Motor neuron (in vitro differentiated cells): ENCODE results near the gene PHC2. TPM values are rescaled to one million over a fixed set of nuclear protein-coding genes. Genes with fewer than 3 reads are reported as not detected.

Experiments used
- ATAC-seq, 8 experiments: fragments of 200-7000 bp; cut with Tn5 transposase; replicated peaks in 6 of 8; 2 replicates each; pipeline ENCODE4 v1.8.0; 2021; ENCODE audit warnings: mild to moderate bottlenecking in 8 of 8, moderate library complexity in 8 of 8
- H3K27ac ChIP-seq, 2 donors: fragments of 250-450 bp; sonication (Bioruptor Pico); 2 replicates each; pipeline ENCODE4 v1.9.0; 2021; ENCODE audit warnings: antibody characterized with exemption in 2 of 2, mild to moderate bottlenecking in 2 of 2, moderate library complexity in 1 of 2
- H3K4me1 ChIP-seq, 2 donors: fragments of 250-450 bp; sonication (Bioruptor Pico); replicated peaks in 1 of 2; 2 replicates each; pipeline ENCODE4 v1.6.1; 2021; ENCODE audit warnings: antibody characterized with exemption in 2 of 2, mild to moderate bottlenecking in 2 of 2, moderate library complexity in 1 of 2
- H3K4me3 ChIP-seq, 5 donors: fragments of 250-450 bp; sonication (Bioruptor Pico); 2 replicates each; pipeline ENCODE4 v1.9.0; 2021; ENCODE audit warnings: antibody characterized with exemption in 5 of 5, mild to moderate bottlenecking in 5 of 5, moderate library complexity in 4 of 5
- WGBS, 10 experiments: fragments of 450-650 bp; shearing (Covaris generic); methylation state at CpG; one replicate each; pipeline ENCODE4 v1.0.0; 2022; 5-methylcytosine and 5-hydroxymethylcytosine counted together
- in situ Hi-C, 9 experiments: fragments of 400-800 bp; cut with MboI; loops; one replicate each; pipeline ENCODE4 v1.15.0; 2021; ENCODE audit warnings: low sequenced_read_pairs in 9 of 9, low pct_unique_long_range_greater_than_20kb in 2 of 9; ENCODE audit not compliant: unreplicated experiment in 9 of 9
- total RNA-seq, 8 experiments: library from RNA; unstranded; fragments of 300-600 nt; gene quantifications; 2 replicates each; pipeline versions ENCODE4 v1.2.3 to v1.2.4, GENCODE V29; 2022

The PHC2 gene
- total RNA-seq, 8 experiments from 2014 or later = 42.0 to 256 (median 89.5) TPM

GRCh38 chr1:33391343-33392078, 39.4 kb downstream of the PHC2 start:
- Histone ChIP-seq H3K4me1 (peaks cover 56 to 86% of the 10 kb centered on the region in 2 donors), H3K27ac (peak overlapping the region in 1 of 2 donors; percentile 83), H3K4me3 (peak overlapping the region; percentile 17 to 38 (median 27))
- in situ Hi-C loops = no loop called here
- WGBS, 10 experiments = 0 to 81% (median 55%) methylated on average over 1 to 8 of the region's 8 CpGs
- peak in 7 of 8 experiments; percentile 12 to 55 (median 28) for ATAC-seq

GRCh38 chr1:33390542-33390941, 40.4 kb downstream of the PHC2 start:
- Histone ChIP-seq H3K4me1 (peaks cover 49 to 76% of the 10 kb centered on the region in 2 donors), H3K4me3 (no peak overlapping the region), H3K27ac (no peak overlapping the region)
- in situ Hi-C loops = no loop called here
- 14 to 100% (median 83%) methylated on average over 1 to 2 of the region's 2 CpGs for WGBS, 10 experiments
- peak in 1 of 8 experiments; percentile 23 for ATAC-seq

GRCh38 chr1:33388805-33389771, 41.8 kb downstream of the PHC2 start:
- Histone ChIP-seq H3K4me1 (peaks cover 48 to 70% of the 10 kb centered on the region in 2 donors), H3K4me3 (no peak overlapping the region), H3K27ac (no peak overlapping the region)
- 24 to 85% (median 63%) methylated on average over 5 to 9 of the region's 9 CpGs; no CpG with 5 or more reads in 1 of the 10 experiments for WGBS, 10 experiments
- peak in 4 of 8 experiments; percentile 10 to 22 (median 16) for ATAC-seq
- in situ Hi-C loops = no loop called here

DNA sequence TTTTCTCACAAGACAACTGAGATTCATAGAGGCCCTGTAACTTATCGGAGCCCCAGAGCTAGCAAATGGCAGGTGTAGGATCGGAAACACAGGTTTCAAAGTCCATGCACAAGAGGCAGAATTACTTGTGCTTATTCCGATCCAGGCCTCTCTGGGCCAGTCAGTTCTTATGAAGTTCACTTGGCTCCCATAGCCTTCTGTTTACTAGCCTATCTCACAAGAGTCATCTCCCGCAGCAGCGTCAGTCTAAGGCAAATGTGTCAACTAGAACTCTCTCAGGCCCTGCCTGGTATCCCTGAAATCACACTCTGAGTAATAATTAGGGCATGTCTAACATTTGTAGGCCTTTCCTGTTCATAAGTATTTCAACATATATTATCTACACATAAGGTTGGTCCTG, 43.3 kb downstream of the PHC2 start:
- peaks cover 42 to 71% of the 10 kb centered on the region in 2 donors for H3K4me1 ChIP-seq
- WGBS, 10 experiments = 54 to 100% (median 77%) methylated on average over 1 to 5 of the region's 5 CpGs
- no peak for ATAC-seq
- in situ Hi-C loops = no loop called here
- no peak overlapping the region for H3K4me3 ChIP-seq
- no peak overlapping the region for H3K27ac ChIP-seq

DNA sequence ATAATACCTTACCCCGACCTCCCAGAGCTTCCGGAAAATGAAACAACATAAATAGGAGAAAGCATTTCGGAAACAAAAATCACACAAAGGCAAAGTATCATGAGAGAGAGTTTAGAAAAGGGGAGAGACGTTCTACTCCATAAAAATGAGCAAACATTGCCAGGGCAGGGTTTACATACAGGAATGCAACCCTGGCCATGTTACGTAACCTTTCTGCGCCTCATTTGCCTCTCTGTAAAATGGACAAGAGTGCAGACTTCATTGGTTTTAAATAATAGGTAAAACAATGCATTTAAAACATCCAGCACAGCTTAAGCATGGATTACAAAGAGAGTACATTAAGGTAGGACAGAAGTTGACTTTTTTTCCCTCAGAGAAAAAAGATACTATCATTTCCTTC, 45.6 kb downstream of the PHC2 start:
- Histone ChIP-seq H3K27ac (no peak overlapping the region), H3K4me3 (no peak overlapping the region), H3K4me1 (peaks cover 32 to 65% of the 10 kb centered on the region in 2 donors)
- in situ Hi-C loops = no loop called here
- no peak for ATAC-seq
- 78 to 100% (median 93%) methylated on average over 2 to 6 of the region's 6 CpGs for WGBS, 10 experiments

GRCh38 chr1:33384040-33384812, 46.7 kb downstream of the PHC2 start:
- WGBS, 10 experiments = 29 to 81% (median 50%) methylated on average over 1 to 7 of the region's 7 CpGs
- Histone ChIP-seq H3K4me1 (peaks cover 33 to 65% of the 10 kb centered on the region in 2 donors), H3K27ac (no peak overlapping the region), H3K4me3 (no peak overlapping the region)
- ATAC-seq = peak; percentile 63 to 87 (median 72)
- in situ Hi-C loops = no loop called here

DNA sequence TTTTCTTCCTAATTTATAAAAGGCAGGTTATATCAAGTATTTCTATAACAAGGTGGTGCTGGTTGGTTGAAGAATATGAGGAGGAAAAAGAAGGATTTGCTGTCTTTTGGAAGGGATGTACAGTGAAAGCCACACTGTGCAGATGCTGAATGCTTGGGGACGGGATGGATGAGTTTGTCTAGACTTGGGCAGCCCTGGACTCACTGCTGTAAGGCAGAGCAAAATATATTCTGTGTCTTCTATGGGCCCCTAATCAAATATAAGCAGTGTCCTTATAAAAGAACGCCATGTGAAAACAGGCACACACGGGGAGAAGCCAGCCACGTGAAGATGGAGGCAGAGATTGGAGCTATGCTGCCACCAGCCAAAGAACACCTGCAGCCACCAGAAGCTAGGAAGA, 47.4 kb downstream of the PHC2 start:
- 67 to 100% (median 78%) methylated on average over 1 to 4 of the region's 4 CpGs; no CpG with 5 or more reads in 4 of the 10 experiments for WGBS, 10 experiments
- in situ Hi-C loops = no loop called here
- H3K4me1 ChIP-seq = peaks cover 33 to 63% of the 10 kb centered on the region in 2 donors

DNA sequence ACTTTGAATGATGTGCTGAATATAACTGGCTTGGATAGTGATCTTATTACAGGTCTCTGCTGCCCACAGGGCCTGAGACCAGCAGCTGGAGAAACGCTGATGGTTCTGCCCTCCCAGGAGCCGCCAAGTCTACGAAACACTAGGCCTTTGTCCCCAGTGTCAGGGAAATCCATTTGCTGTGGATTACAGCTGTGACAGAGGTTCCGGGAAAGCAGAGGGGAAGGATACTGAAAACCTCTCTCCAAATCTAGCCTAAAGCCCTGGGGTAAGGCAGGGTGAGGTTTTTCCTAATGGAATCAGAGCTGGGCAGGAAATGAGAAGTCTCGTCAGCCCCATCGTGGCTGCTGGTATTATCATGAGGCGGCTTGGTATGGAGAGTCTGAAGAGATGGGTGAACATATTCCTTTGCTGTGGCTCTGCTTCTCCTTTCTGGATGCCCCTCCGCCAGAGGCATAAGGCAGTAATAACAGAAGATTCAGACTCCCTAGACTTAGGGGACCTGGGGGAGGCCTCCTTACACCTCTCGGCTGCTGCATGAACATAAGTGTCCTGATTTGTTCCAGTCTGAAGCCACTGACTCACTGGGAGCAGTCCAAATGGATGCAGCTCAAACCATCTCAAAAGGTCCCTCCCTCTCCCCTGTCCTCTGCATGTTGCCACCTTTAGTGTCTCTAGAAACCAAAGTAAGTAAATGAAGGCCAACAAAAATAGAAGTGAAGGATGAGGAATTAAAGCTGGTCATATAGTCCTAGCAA, 48.1 kb downstream of the PHC2 start:
- peak in 6 of 8 experiments; percentile 14 to 36 (median 20) for ATAC-seq
- 52 to 100% (median 74%) methylated on average over 1 to 7 of the region's 9 CpGs; no CpG with 5 or more reads in 1 of the 10 experiments for WGBS, 10 experiments
- Histone ChIP-seq H3K27ac (peak overlapping the region in 1 of 2 donors; percentile 3), H3K4me1 (peaks cover 38 to 68% of the 10 kb centered on the region in 2 donors), H3K4me3 (no peak overlapping the region)
- in situ Hi-C loops = no loop called here

More for the DNA sequence above, 47.4 kb downstream of the PHC2 start:
- no peak for ATAC-seq
- Histone ChIP-seq H3K4me3 (no peak overlapping the region), H3K27ac (no peak overlapping the region)

- H3K4me1 ChIP-seq = peaks cover 45 to 69% of the 10 kb centered on the region in 2 donors
- H3K27ac ChIP-seq = no peak overlapping the region
- H3K4me3 ChIP-seq = no peak overlapping the region
- ATAC-seq = no peak
- WGBS, 10 experiments = 83 to 100% (median 96%) methylated on average over 2 to 4 of the region's 4 CpGs; no CpG with 5 or more reads in 1 of the 10 experiments
- in situ Hi-C loops = no loop called here
Measured at GRCh38 chr1:33381977-33382376, 48.9 kb downstream of the PHC2 start.

DNA sequence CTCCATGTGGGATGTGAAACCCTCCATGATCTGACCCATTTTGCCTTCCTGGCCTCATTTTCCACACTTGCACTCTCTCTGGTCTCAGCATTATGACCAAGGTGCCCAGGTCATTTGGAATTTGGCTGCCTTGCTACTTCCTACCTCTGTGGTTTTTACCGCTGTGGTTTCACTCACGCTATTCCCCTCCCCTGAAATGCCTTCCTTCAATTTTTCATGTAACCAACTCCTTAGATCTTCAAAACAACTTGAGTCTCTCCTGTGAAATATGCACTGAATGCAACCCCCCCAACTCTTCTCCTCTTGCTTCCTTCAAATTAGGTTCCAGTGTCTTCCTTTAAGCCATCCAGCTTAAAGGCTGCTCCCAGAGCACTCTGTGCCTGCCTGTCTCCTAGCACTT, 50.1 kb downstream of the PHC2 start:
- no peak for ATAC-seq
- in situ Hi-C loops = no loop called here
- H3K27ac ChIP-seq = no peak overlapping the region
- 67 to 100% (median 100%) methylated on average over 1 to 2 of the region's 2 CpGs; no CpG with 5 or more reads in 4 of the 10 experiments for WGBS, 10 experiments
- peaks cover 45 to 68% of the 10 kb centered on the region in 2 donors for H3K4me1 ChIP-seq
- no peak overlapping the region for H3K4me3 ChIP-seq

- peak in 6 of 8 experiments; percentile 10 to 52 (median 40) for ATAC-seq
- WGBS, 10 experiments = 36 to 50% (median 47%) methylated on average over 3 to 9 of the region's 10 CpGs; no CpG with 5 or more reads in 3 of the 10 experiments
- Histone ChIP-seq H3K27ac (peak overlapping the region; percentile 5 to 22), H3K4me1 (peaks cover 45 to 67% of the 10 kb centered on the region in 2 donors), H3K4me3 (no peak overlapping the region)
- in situ Hi-C loops = no loop called here
Measured at GRCh38 chr1:33379631-33380354, 51.1 kb downstream of the PHC2 start.
